HG03520 (cell line): Measurements from ENCODE around the gene PCSK7.
A peak's percentile ranks its signal among the peaks of the same experiment; 100 is the strongest.
"Not testable (repeated sequence)": the region's sequence is repeated elsewhere in the genome, so short reads cannot be mapped to it uniquely, and the experiment has no call there.

Source experiments
- ATAC-seq: cut with Tn5 transposase; IDR thresholded peaks from one replicate; pipeline ENCODE4 v1.9.1; 2021; ENCODE audit warnings: mild to moderate bottlenecking, moderate library complexity; ENCODE audit not compliant: unreplicated experiment

The PCSK7 gene

GRCh38 chr11:117186431-117186761 is 45.5 kb downstream of the PCSK7 start:
- ATAC-seq, result no peak

GRCh38 chr11:117185736-117186430 is 46.0 kb downstream of the PCSK7 start:
- ATAC-seq, result no peak

DNA sequence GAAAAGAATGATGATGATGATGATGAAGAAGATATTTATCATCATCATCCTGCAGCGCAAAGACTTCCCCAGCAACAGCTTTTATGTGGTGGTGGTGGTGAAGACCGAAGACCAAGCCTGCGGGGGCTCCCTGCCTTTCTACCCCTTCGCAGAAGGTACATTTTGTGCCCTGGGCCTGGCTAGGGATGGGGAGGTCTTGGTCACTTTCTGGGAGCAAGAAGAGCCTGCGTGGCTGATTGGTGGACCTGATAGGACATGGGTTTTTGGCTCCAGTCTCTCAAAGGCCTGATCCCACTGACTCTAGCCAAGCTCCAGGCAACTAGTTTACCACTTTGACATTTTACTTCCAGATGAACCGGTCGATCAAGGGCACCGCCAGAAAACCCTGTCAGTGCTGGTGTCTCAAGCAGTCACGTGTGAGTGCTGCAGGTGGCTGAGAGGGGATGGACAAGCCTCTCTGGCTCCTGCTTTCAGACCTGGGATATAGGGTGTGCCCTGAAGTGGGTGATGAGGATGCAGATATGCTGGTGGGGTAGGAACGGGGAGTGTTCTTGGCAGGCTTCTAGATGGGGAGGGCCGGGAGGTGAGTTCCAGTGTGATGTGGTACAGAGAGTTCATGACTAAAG is 48.0 kb downstream of the PCSK7 start:
- no peak for ATAC-seq

- not testable (repeated sequence) for ATAC-seq
Observed at GRCh38 chr11:117183178-117183577, 48.7 kb downstream of the PCSK7 start.

GRCh38 chr11:117182551-117182935 is 49.3 kb downstream of the PCSK7 start:
- no peak for ATAC-seq

DNA sequence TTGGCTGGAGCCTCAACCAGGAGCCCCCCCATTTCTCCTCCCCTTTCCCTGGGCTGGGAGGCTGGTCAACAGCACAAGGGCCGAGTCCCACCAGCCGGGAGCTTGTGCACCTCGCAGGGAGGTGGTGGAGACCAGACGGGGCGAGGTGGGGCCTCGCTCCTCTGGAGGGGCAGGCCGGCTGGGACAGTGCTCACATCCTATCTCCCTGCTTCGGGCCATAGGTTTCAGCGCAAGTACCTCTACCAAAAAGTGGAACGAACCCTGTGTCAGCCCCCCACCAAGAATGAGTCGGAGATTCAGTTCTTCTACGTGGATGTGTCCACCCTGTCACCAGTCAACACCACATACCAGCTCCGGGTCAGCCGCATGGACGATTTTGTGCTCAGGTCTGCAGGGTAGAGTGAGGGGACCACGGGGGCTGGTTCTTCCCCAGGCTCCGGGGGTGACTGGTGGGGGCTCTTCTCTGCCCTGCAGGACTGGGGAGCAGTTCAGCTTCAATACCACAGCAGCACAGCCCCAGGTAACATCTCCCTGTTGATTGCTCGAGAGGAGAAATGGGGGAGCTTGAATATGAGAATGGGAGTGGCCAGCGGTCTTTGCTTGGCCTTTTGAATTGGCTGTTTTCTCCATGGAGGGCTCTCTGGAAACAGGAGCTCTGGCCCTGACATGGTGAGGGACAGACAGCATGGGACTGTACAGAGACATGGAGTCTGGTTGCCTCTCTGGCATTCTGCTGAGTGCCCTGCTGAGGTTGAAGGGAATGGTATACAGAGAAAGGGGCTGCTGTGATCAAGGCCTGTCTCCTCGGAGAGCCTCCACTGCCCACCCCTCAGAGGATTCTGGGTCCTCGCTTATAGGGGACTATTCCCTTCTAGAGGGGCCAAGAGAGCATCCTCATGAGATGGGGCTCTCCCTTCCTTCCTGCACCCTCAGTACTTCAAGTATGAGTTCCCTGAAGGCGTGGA is 50.0 kb downstream of the PCSK7 start:
- ATAC-seq, result no peak

DNA sequence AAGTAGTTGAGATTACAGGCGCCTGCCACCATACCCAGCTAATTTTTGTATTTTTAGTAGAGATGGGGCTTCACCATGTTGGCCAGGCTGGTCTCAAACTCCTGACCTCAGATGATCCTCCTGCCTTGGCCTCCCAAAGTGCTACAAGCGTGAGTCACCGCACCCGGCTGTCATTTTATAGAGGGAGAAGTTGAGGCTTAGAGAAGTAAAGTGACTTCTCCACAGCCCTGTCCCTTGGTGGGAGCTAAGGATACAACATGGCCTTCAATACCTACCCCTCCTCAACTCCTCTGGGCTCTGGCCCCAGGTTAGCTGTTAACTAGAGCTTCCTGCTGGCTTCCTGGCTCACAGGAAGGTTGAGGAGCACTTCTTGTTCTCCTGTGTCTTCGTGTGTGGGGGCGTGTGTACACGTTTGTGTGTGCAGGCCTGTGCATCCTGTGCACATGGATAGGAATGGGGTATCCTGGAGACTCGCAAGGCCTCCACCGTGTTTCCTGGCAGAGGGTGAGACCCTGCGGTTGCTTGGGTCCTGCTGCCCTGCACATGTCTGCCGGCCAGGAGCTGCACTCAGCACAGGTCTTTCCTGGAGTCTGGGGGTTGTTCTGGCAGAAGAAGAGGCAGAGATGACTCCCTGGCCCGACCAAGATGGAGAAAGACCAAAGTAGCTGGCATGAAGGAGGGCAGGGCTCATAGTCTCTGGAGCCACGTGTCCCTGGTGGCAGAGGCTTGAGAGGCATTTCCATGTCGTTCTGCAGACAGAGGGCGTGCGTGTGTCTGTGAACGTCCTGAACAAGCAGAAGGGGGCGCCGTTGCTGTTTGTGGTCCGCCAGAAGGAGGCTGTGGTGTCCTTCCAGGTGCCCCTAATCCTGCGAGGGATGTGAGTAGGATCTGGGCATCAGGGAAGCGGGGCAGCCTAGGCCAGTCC is 51.0 kb downstream of the PCSK7 start:
- ATAC-seq, result no peak

- no peak for ATAC-seq
Observed at GRCh38 chr11:117180020-117180419, 51.9 kb downstream of the PCSK7 start.

GRCh38 chr11:117179048-117179999 is 52.5 kb downstream of the PCSK7 start:
- ATAC-seq, result peak; percentile 31

- ATAC-seq, result peak; percentile 85
Observed at GRCh38 chr11:117178210-117179034, 53.5 kb downstream of the PCSK7 start, which contains the start of gene SIDT2. Gene SIDT2 (plus strand): TSS chr11:117178743. CDS start chr11:117179264, 521 bp downstream.

GRCh38 chr11:117177534-117178209 is 54.2 kb downstream of the PCSK7 start:
- ATAC-seq, result no peak

DNA sequence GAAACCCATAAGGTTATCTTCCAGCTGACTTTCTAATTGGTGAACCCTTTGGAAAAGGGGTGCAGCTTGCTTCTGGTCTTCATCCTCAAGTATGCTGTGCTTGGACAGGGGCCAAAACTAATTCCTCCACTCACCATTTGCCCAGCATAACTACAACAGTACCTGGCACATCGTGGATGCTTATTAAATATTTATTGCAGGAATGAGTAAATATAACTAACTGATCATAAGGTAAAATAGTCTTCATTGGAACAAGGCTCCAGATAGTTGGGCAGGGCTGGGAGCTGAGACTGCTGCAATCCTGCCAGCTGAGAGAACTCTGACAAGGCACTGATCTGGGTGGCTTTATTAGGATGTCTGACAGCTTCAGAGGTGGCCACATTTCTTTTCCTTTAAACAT is 55.7 kb downstream of the PCSK7 start:
- no peak for ATAC-seq

- ATAC-seq, result no peak
Observed at GRCh38 chr11:117175781-117176180, 56.1 kb downstream of the PCSK7 start.

- ATAC-seq, result no peak
Observed at GRCh38 chr11:117175104-117175503, 56.8 kb downstream of the PCSK7 start.

DNA sequence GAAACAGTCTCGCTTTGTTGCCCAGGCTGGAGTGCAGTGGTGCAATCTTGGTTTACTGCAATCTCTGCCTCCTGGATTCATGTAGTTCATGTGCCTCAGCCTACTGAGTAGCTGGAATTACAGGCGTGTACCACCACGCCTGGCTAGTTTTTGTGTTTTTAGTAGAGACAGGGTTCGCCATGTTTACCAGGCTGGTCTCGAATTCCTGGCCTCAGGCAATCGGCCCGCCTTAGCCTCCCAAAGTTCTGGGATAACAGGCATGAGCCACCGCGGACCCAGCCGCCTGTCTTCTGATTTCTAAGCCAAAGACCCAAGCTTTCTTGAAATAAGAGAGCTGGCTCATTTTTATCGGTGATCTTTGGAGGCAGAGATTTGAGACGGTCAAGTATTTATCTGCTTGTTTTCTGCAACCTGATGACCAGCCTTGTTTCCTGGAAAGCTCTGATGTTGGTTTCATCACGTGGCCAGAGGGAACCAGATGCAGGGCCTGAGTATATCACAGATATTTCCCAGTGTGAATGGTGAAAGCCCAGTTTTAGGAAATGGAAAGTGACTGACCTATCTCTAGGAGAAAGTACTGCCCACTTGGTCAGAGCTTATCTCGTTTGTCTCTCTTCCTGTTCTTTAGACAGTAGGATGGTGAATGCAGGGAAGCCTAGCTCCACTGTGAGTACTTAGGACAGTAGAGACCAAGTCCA is 59.0 kb downstream of the PCSK7 start:
- no peak for ATAC-seq

- ATAC-seq, result no peak
Observed at GRCh38 chr11:117171404-117172061, 60.3 kb downstream of the PCSK7 start.

DNA sequence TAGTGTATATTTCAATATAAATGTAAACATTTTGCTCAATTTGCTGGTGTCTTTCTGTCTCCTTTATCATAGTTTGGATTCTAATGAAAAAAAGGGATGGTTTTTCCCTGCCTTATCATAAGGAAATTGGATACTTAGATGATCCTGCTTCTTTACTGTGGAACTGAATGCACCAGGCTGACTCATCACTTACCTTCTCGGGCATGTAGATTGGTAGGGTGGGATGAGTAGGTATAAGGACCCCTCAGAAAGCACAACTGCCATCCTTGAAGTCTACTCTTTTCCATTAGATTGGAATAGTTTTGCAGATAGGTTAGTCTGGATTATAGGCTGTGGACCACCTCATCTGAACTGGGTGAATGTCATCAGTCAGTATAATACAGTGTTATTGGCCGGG is 60.9 kb downstream of the PCSK7 start:
- no peak for ATAC-seq
